ENCODE results near the gene BCKDK. TPM values are rescaled to one million over a fixed set of nuclear protein-coding genes. Genes with fewer than 3 reads are reported as not detected.
"Not testable (repeated sequence)": the region's sequence is repeated elsewhere in the genome, so short reads cannot be mapped to it uniquely, and the experiment has no call there.

Gene BCKDK
- total RNA-seq, 1 donor from 2014 or later, result 85.8 TPM

DNA sequence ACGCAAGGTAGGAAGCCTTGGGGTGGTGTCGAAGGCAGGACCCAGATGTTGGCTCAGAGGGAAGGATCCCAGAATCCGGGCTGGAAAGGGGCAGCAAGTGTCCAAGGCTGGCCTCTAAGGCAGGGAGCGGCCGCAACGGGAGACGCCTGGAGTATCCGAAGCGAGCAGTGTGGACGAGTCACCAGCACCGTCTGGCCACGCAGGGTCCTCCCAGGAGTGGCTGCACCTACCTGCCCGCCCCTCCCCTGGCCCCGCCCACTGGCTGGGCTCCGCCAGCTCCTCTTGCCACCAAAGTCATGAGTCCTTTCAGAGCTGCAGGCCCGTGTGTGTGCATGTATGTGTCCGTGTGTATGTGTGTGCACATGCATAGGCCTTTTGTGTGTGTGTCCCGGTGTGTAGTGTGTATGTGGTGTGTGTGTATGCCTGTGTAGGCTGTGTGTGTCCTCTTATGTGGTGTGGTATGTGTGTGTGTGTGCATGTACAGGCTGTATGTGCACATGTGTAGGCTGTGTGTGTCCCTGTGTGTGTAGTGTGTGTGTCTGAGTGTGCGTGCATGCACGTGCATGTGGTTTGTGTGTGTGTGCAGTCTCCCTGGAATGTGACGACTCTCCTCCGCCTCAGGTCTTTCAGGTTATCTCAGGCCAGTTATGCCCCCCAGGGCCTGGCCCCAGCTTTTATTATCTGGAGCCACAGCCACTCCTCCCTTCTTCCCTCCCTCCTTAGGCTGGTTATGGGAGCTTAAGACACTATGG lies 27.5 kb downstream of the BCKDK start, which contains the start of gene PRSS8:
PRSS8 (minus strand) TSS at position 193 of the 752 bp plus-strand sequence. CDS start 229 bp downstream, outside the sequence.
- intact Hi-C loops (cut with DNase I), result no loop called here
- DNase-seq (ENCODE audit: low spot score in 2 of 2), result no peak
- TF ChIP-seq, protein P1, sequence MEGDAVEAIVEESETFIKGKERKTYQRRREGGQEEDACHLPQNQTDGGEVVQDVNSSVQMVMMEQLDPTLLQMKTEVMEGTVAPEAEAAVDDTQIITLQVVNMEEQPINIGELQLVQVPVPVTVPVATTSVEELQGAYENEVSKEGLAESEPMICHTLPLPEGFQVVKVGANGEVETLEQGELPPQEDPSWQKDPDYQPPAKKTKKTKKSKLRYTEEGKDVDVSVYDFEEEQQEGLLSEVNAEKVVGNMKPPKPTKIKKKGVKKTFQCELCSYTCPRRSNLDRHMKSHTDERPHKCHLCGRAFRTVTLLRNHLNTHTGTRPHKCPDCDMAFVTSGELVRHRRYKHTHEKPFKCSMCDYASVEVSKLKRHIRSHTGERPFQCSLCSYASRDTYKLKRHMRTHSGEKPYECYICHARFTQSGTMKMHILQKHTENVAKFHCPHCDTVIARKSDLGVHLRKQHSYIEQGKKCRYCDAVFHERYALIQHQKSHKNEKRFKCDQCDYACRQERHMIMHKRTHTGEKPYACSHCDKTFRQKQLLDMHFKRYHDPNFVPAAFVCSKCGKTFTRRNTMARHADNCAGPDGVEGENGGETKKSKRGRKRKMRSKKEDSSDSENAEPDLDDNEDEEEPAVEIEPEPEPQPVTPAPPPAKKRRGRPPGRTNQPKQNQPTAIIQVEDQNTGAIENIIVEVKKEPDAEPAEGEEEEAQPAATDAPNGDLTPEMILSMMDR (IDR thresholded peaks at IDR 0.05), result no peak
- H3K27me3 ChIP-seq, result no peaks in the 10 kb centered on the region
- peaks cover 14 to 16% of the 10 kb centered on the region in 2 donors for H3K36me3 ChIP-seq
- no peaks in the 10 kb centered on the region for H3K9me3 ChIP-seq
- H3K27ac ChIP-seq, result no peak within 1 kb of the TSS
- H3K4me3 ChIP-seq, result no peak within 1 kb of the TSS
- peaks cover 0 to 10% of the 10 kb centered on the region in 2 donors for H3K4me1 ChIP-seq

DNA sequence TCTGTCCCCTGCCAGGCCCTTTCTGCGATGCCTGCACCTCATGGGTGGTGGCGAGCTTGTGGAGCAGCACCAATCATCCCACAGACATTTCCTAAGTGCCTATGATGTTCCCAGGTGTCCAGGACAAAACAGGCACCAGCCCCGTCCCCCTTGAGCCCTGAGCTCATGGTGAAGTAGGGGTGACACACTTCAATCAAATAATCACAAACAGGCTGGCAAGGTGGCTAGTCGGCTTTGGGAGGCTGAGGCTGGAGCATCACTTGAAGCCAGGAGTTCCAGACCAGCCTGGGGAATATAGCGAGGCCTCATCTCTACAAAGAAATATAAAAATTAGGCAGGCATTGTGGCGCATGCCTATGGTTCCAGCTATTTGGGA lies 28.1 kb downstream of the BCKDK start:
- no peak for DNase-seq (ENCODE audit: low spot score in 2 of 2)
- intact Hi-C loops (cut with DNase I), result no loop called here
- peaks cover 8 to 12% of the 10 kb centered on the region in 2 donors for H3K36me3 ChIP-seq
- peaks cover 0 to 16% of the 10 kb centered on the region in 2 donors for H3K4me1 ChIP-seq
- no peaks in the 10 kb centered on the region for H3K27me3 ChIP-seq
- TF ChIP-seq, protein P1 (IDR thresholded peaks at IDR 0.05), result no peak
- H3K4me3 ChIP-seq, result no peak overlapping the region
- no peak overlapping the region for H3K27ac ChIP-seq
- H3K9me3 ChIP-seq, result no peaks in the 10 kb centered on the region

DNA sequence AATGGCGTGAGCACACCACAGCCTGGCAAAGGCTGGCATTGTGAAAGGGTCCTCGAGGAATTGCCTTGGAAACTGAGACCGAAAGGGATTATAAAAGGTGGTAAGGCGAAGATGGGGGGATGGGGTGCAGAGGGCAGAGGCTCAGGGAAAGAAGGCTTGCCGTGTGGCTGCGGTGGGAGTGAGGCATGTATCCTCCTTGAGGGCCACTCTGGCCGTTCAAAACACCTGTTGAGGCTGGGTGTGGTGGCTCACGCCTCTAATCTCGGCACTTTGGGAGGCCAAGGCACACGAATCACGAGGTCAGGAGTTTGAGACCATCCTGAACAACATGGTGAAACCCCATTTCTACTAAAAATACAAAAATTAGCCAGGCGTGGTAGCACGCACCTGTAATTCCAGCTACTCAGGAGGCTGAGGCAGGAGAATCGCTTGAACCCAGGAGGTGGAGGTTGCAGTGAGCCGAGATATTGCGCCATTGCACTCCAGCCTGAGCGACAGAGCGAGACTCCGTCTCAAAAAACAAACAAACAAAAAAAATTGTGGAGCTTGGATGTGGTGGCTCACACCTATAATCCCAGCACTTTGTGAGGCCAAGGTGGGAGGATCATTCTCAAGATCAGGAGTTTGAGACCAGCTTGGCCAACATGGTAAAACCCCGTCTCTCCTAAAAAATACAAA lies 28.8 kb downstream of the BCKDK start:
- not testable (repeated sequence) for DNase-seq (ENCODE audit: low spot score in 2 of 2); H3K27ac ChIP-seq
- peaks cover 0 to 21% of the 10 kb centered on the region in 2 donors for H3K4me1 ChIP-seq

DNA sequence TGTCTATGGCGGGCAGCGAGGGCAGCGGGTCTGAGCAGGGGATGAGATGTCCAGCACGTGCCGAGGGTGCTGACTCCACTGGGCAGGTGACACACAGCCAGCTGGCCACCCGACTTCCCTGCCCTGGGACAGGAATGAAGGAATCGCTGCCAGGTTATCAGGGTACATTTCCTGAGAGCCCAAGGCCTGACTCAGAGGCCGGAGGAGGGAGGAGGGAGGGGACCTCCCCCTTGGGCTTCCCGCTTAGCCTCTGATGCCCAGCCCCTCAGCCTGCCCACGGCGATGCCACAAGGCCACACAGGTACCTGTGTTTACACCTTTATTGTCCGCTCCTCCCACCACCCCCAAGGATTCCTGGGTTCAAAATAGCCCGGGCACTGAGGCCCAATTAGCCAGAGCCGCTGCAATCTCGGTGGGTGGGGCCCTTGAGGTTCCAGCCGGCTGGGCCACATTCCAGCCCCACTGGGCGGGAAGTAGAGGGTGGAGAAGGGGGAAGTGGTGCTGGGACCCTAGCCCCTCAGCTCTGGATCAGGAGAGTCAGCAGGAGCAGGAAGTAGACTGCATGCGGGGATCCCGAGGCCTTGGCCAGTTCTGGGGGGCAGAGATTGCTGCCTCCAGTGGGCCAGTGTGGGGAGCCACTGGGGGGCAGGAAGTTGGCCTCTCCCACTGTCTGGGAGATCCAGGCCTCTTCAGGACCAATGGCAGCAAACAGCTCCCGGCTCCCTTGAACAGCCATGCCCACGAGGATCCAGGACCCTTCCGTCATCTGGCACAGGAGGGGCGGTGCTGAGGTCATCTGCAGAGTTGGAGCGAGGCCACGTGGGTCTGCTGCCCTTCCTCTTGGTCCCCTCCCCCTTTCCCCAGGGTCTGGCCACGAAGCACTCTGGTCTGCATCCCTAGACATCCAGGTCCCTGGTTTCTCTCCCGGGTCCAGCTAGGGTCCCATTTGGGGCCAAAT lies 30.7 kb downstream of the BCKDK start:
- TF ChIP-seq, protein P1 (IDR thresholded peaks at IDR 0.05), result no peak

More for the DNA sequence above, 28.8 kb downstream of the BCKDK start:
- intact Hi-C loops (cut with DNase I); H3K27me3 ChIP-seq; H3K9me3 ChIP-seq; H3K36me3 ChIP-seq; H3K4me3 ChIP-seq: not testable (repeated sequence)

DNA sequence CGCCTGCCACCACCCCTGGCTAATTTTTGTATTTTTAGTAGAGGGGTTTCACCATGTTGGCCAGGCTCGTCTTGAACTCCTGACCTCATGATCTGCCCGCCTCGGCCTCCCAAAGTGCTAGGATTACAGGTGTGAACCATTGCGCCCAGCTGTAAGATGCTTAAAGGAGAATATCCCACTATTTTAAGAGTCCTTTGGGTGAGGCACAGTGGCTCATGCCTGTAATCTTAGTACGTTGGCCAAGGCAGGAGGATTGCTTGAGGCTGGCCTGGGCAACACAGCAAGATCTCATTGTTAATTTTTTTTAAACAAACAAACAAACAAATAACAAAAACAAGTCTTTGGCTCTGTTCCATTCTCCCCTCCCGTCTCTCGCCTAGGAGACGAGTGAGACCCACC lies 32.9 kb downstream of the BCKDK start:
- peaks cover 6 to 24% of the 10 kb centered on the region in 2 donors for H3K4me1 ChIP-seq
- DNase-seq (ENCODE audit: low spot score in 2 of 2); H3K36me3 ChIP-seq; H3K9me3 ChIP-seq; H3K27me3 ChIP-seq: not testable (repeated sequence)
- H3K4me3 ChIP-seq, result peak overlapping the region in 1 of 2 donors; percentile 25
- peak overlapping the region; percentile 80 to 83 for H3K27ac ChIP-seq
- intact Hi-C loops (cut with DNase I), result loop anchor here (5.0 kb wide), 1 partner anchor 731 kb away; the partner anchor contains the start of gene ZNF267

More for the DNA sequence above, 30.7 kb downstream of the BCKDK start:
- Histone ChIP-seq H3K27me3 (no peaks in the 10 kb centered on the region), H3K4me3 (peak overlapping the region; percentile 18 to 53), H3K4me1 (peaks cover 6 to 24% of the 10 kb centered on the region in 2 donors), H3K9me3 (no peaks in the 10 kb centered on the region), H3K36me3 (no peaks in the 10 kb centered on the region), H3K27ac (peak overlapping the region; percentile 83 to 84)
- intact Hi-C loops (cut with DNase I), result loop anchor here (1.0 kb wide), 1 partner anchor 21 kb away; no protein-coding TSS in a partner anchor
- peak; percentile 75 to 93 for DNase-seq (ENCODE audit: low spot score in 2 of 2)

DNA sequence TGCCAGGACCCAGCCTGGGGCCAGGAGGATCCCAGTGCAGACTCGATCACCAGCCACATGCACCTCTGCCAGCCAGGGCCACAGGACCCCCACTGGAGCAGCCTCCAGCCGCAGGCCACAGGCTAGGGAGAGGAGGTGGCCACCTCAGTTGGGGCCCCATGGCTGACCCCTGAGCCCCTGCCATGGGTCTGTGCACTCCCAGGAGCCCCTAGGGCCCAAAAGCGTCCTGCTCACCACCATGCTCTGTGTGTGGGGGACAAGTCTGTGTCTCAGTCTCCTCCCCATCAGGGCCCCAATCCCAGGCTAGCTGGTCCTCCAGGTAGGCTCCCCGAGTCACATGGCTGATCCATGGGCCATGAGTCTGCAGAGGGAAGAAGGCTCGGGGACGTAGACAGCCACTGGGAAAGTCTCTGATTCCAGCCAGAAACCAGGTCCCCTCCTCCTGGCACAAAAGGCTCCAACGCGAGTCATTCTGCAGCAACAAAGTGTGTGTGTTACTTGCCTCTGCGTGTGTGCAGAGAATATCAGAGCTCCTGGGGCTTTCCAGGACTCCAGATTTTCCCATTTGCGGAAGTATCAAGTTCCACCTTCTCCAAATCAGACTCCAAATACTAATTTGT lies 33.4 kb downstream of the BCKDK start:
- TF ChIP-seq, protein P1 (IDR thresholded peaks at IDR 0.05), result no peak
- Histone ChIP-seq H3K9me3 (no peaks in the 10 kb centered on the region), H3K36me3 (no peaks in the 10 kb centered on the region), H3K4me3 (peak overlapping the region; percentile 18 to 25), H3K27me3 (no peaks in the 10 kb centered on the region), H3K4me1 (peaks cover 6 to 24% of the 10 kb centered on the region in 2 donors), H3K27ac (peak overlapping the region; percentile 80 to 83)
- intact Hi-C loops (cut with DNase I), result loop anchor here (1.0 to 5.0 kb wide), 8 partner anchors 24 to 731 kb away; partner anchors contain the start of genes BCKDK, FUS, KAT8 and STX4
- peak; percentile 55 to 79 for DNase-seq (ENCODE audit: low spot score in 2 of 2)
